CD4-positive, alpha-beta T cell treated with Interleukin-15 for 1 hour (primary cell): ENCODE data around the gene CACNB2.

Experiments used
- DNase-seq: peaks from one replicate; pipeline ENCODE4 v3.0.0-alpha.2; 2020

CACNB2 gene

GRCh38 chr10:18350340-18350739 lies 210.1 kb downstream of the CACNB2 start:
- DNase-seq, result no peak

- DNase-seq, result no peak
Observed at GRCh38 chr10:18351421-18351820, 211.2 kb downstream of the CACNB2 start.

- DNase-seq, result no peak
Observed at GRCh38 chr10:18352175-18352574, 212.0 kb downstream of the CACNB2 start.

- no peak for DNase-seq
Observed at GRCh38 chr10:18359812-18360211, 219.6 kb downstream of the CACNB2 start.

- DNase-seq, result no peak
Observed at GRCh38 chr10:18362892-18363291, 222.7 kb downstream of the CACNB2 start.

GRCh38 chr10:18364987-18365775 lies 225.0 kb downstream of the CACNB2 start:
- no peak for DNase-seq

- DNase-seq, result no peak
Observed at GRCh38 chr10:18367840-18368239, 227.6 kb downstream of the CACNB2 start.

- no peak for DNase-seq
Observed at GRCh38 chr10:18368273-18368672, 228.0 kb downstream of the CACNB2 start.

- DNase-seq, result no peak
Observed at GRCh38 chr10:18368682-18369081, 228.5 kb downstream of the CACNB2 start.

- DNase-seq, result no peak
Observed at GRCh38 chr10:18369859-18370473, 229.7 kb downstream of the CACNB2 start.

- no peak for DNase-seq
Observed at GRCh38 chr10:18376650-18377049, 236.4 kb downstream of the CACNB2 start.

- DNase-seq, result no peak
Observed at GRCh38 chr10:18377898-18378297, 237.7 kb downstream of the CACNB2 start.

- no peak for DNase-seq
Observed at GRCh38 chr10:18378766-18379165, 238.5 kb downstream of the CACNB2 start.

- DNase-seq, result no peak
Observed at GRCh38 chr10:18381679-18382078, 241.5 kb downstream of the CACNB2 start.

- no peak for DNase-seq
Observed at GRCh38 chr10:18397906-18398305, 257.7 kb downstream of the CACNB2 start.

GRCh38 chr10:18399158-18399557 lies 258.9 kb downstream of the CACNB2 start:
- no peak for DNase-seq

GRCh38 chr10:18400201-18400905 lies 260.1 kb downstream of the CACNB2 start:
- no peak for DNase-seq

- no peak for DNase-seq
Observed at GRCh38 chr10:18400906-18401245, 260.7 kb downstream of the CACNB2 start.

GRCh38 chr10:18401416-18402195 lies 261.4 kb downstream of the CACNB2 start:
- DNase-seq, result no peak

GRCh38 chr10:18402853-18403252 lies 262.6 kb downstream of the CACNB2 start:
- no peak for DNase-seq

GRCh38 chr10:18404530-18404929 lies 264.3 kb downstream of the CACNB2 start:
- DNase-seq, result no peak

GRCh38 chr10:18406136-18406535 lies 265.9 kb downstream of the CACNB2 start:
- DNase-seq, result no peak
